Stimulated activated naive CD8-positive, alpha-beta T cell treated with anti-CD3 and anti-CD28 coated beads, Interleukin-15, amount 100 ng/mL, for 72 hours (primary cell): Measurements from ENCODE around the gene PAM16.

Source experiments
- ATAC-seq: fragments of 150-1000 bp; cut with Tn5 transposase; 2 replicates; pipeline ENCODE4 v1.10.0; 2021; ENCODE audit warnings: mild to moderate bottlenecking, moderate library complexity
- DNase-seq, 2 donors: peaks; one replicate each; pipeline ENCODE4 v3.0.0; 2021 to 2022
- H3K27ac Mint-ChIP-seq, 2 donors: one replicate each; pipeline ENCODE4 v1.8.0; 2022; ENCODE audit warnings: mild to moderate bottlenecking in 2 of 2, mixed read lengths in 2 of 2, moderate library complexity in 2 of 2
- H3K27me3 Mint-ChIP-seq: one replicate; pipeline ENCODE4 v1.8.0; 2022; ENCODE audit warnings: mixed read lengths
- H3K4me1 Mint-ChIP-seq: one replicate; pipeline ENCODE4 v1.8.0; 2022; ENCODE audit warnings: mild to moderate bottlenecking, mixed read lengths
- H3K4me3 Mint-ChIP-seq, 2 donors: one replicate each; pipeline ENCODE4 v1.8.0; 2022; ENCODE audit warnings: mild to moderate bottlenecking in 2 of 2, mixed read lengths in 2 of 2, moderate library complexity in 1 of 2
- H3K9me3 Mint-ChIP-seq, 2 donors: one replicate each; pipeline ENCODE4 v1.8.0; 2022; ENCODE audit warnings: mixed read lengths in 2 of 2

PAM16 gene

GRCh38 chr16:4297480-4297879, 53.6 kb downstream of the PAM16 start:
- peaks cover 7% of the 10 kb centered on the region for H3K4me1 Mint-ChIP-seq
- H3K9me3 Mint-ChIP-seq: no peaks in the 10 kb centered on the region
- no peak for DNase-seq
- H3K4me3 Mint-ChIP-seq: no peak overlapping the region
- H3K27me3 Mint-ChIP-seq: peaks cover 14% of the 10 kb centered on the region
- no peak overlapping the region for H3K27ac Mint-ChIP-seq
- ATAC-seq: no peak

GRCh38 chr16:4295581-4295980, 55.5 kb downstream of the PAM16 start:
- DNase-seq: no peak
- Mint-ChIP-seq H3K4me3 (no peak overlapping the region), H3K27me3 (peaks cover 17% of the 10 kb centered on the region), H3K9me3 (no peaks in the 10 kb centered on the region), H3K4me1 (peaks cover 7% of the 10 kb centered on the region), H3K27ac (no peak overlapping the region)
- ATAC-seq: no peak

- H3K4me1 Mint-ChIP-seq: no peaks in the 10 kb centered on the region
- no peaks in the 10 kb centered on the region for H3K9me3 Mint-ChIP-seq
- H3K27me3 Mint-ChIP-seq: peaks cover 21% of the 10 kb centered on the region
- peak overlapping the region in 1 of 2 donors; percentile 6 for H3K27ac Mint-ChIP-seq
- DNase-seq (no peak), ATAC-seq (no peak)
- no peak overlapping the region for H3K4me3 Mint-ChIP-seq
Measured at GRCh38 chr16:4293822-4294457, 57.2 kb downstream of the PAM16 start.

GRCh38 chr16:4293181-4293716, 57.9 kb downstream of the PAM16 start:
- no peaks in the 10 kb centered on the region for H3K9me3 Mint-ChIP-seq
- no peak overlapping the region for H3K4me3 Mint-ChIP-seq
- H3K27me3 Mint-ChIP-seq: peaks cover 21% of the 10 kb centered on the region
- H3K4me1 Mint-ChIP-seq: peaks cover 5% of the 10 kb centered on the region
- ATAC-seq (no peak), DNase-seq (no peak)
- H3K27ac Mint-ChIP-seq: no peak overlapping the region

GRCh38 chr16:4291699-4292098, 59.4 kb downstream of the PAM16 start:
- peaks cover 21% of the 10 kb centered on the region for H3K27me3 Mint-ChIP-seq
- H3K27ac Mint-ChIP-seq: no peak overlapping the region
- DNase-seq: no peak
- peaks cover 12% of the 10 kb centered on the region for H3K4me1 Mint-ChIP-seq
- H3K9me3 Mint-ChIP-seq: no peaks in the 10 kb centered on the region
- no peak for ATAC-seq
- H3K4me3 Mint-ChIP-seq: no peak overlapping the region
